GM18907 (cell line): ENCODE results near the gene ZNF597.
A peak's percentile ranks its signal among the peaks of the same experiment; 100 is the strongest.
"Not testable (repeated sequence)": the region's sequence is repeated elsewhere in the genome, so short reads cannot be mapped to it uniquely, and the experiment has no call there.

Experiments used
- ATAC-seq: cut with Tn5 transposase; IDR thresholded peaks from one replicate; pipeline ENCODE4 v1.9.1; 2021; ENCODE audit warnings: mild to moderate bottlenecking, moderate library complexity; ENCODE audit not compliant: unreplicated experiment

Gene ZNF597

GRCh38 chr16:3475604-3476375 lies 32.5 kb upstream of the ZNF597 start:
- ATAC-seq: no peak

- ATAC-seq: not testable (repeated sequence)
These were observed 31.6 kb upstream of the ZNF597 start for GRCh38 chr16:3474870-3475269.

GRCh38 chr16:3474136-3474779 lies 31.0 kb upstream of the ZNF597 start:
- ATAC-seq: no peak

- ATAC-seq: not testable (repeated sequence)
These were observed 30.3 kb upstream of the ZNF597 start for GRCh38 chr16:3473596-3473943.

GRCh38 chr16:3472878-3473595 lies 29.7 kb upstream of the ZNF597 start:
- no peak for ATAC-seq

- no peak for ATAC-seq
These were observed 28.3 kb upstream of the ZNF597 start for GRCh38 chr16:3471518-3472176.

GRCh38 chr16:3470723-3471122 lies 27.4 kb upstream of the ZNF597 start:
- ATAC-seq: no peak

GRCh38 chr16:3469736-3470135 lies 26.4 kb upstream of the ZNF597 start:
- no peak for ATAC-seq

- no peak for ATAC-seq
These were observed 25.2 kb upstream of the ZNF597 start for GRCh38 chr16:3468501-3468900.

GRCh38 chr16:3467921-3468320 lies 24.6 kb upstream of the ZNF597 start:
- no peak for ATAC-seq

- no peak for ATAC-seq
These were observed 23.9 kb upstream of the ZNF597 start for GRCh38 chr16:3467182-3467581.

- ATAC-seq: no peak
These were observed 22.7 kb upstream of the ZNF597 start for GRCh38 chr16:3465911-3466584.

GRCh38 chr16:3465301-3465700 lies 22.0 kb upstream of the ZNF597 start:
- ATAC-seq: no peak

GRCh38 chr16:3461151-3461550 lies 17.8 kb upstream of the ZNF597 start:
- no peak for ATAC-seq

GRCh38 chr16:3460585-3460984 lies 17.3 kb upstream of the ZNF597 start:
- no peak for ATAC-seq

GRCh38 chr16:3460121-3460520 lies 16.8 kb upstream of the ZNF597 start:
- no peak for ATAC-seq

GRCh38 chr16:3459401-3460090 lies 16.2 kb upstream of the ZNF597 start:
- ATAC-seq: no peak

GRCh38 chr16:3458852-3459361 lies 15.6 kb upstream of the ZNF597 start:
- peak; percentile 41 for ATAC-seq

GRCh38 chr16:3458278-3458851 lies 15.1 kb upstream of the ZNF597 start:
- ATAC-seq: peak; percentile 10
